Measurements from ENCODE around the gene IRS1.
"Not testable (repeated sequence)": the region's sequence is repeated elsewhere in the genome, so short reads cannot be mapped to it uniquely, and the experiment has no call there.

The IRS1 gene, protein sequence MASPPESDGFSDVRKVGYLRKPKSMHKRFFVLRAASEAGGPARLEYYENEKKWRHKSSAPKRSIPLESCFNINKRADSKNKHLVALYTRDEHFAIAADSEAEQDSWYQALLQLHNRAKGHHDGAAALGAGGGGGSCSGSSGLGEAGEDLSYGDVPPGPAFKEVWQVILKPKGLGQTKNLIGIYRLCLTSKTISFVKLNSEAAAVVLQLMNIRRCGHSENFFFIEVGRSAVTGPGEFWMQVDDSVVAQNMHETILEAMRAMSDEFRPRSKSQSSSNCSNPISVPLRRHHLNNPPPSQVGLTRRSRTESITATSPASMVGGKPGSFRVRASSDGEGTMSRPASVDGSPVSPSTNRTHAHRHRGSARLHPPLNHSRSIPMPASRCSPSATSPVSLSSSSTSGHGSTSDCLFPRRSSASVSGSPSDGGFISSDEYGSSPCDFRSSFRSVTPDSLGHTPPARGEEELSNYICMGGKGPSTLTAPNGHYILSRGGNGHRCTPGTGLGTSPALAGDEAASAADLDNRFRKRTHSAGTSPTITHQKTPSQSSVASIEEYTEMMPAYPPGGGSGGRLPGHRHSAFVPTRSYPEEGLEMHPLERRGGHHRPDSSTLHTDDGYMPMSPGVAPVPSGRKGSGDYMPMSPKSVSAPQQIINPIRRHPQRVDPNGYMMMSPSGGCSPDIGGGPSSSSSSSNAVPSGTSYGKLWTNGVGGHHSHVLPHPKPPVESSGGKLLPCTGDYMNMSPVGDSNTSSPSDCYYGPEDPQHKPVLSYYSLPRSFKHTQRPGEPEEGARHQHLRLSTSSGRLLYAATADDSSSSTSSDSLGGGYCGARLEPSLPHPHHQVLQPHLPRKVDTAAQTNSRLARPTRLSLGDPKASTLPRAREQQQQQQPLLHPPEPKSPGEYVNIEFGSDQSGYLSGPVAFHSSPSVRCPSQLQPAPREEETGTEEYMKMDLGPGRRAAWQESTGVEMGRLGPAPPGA (N-terminal part only)

DNA sequence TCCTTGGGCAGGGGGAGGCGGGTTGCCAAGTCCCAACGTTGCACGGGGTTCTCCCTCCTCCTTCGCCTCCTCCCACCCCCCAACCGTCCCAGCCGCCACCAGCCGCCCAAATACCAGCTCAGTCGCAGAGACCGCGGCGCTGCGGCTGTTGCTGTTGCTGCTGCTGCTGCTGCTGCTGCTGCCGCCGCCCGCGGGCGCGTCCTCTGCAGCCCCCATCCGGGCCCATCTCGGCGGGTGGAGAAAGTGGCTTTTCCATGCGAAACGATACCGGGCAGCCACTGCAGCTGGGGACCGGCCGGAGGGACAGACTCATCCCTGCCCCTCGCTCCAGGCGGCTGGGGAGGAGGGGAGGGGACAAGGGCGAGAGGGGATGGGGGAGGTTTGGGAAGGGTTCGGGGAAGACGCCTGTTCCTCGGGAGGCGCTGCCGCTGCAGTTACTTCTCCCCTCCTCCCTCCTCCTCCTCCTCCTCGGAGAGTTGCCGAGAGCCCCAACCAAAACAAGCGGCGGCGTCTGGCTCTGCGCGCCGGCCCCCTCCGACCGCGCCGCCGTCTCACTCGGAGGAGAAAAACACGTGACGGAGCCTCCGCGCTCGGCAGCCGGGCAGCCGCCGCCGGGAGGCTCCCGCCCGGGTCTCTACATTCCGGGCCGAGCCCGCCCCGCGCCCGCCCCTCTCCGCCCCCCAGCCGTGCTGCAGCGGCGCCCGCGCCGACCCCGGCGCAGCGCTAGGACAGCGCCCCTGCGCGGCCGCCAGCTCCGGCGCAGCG is at the start of gene IRS1:
Gene IRS1, minus strand, starts transcription at position 610 of the 765 bp plus-strand sequence. CDS start 1,082 bp downstream, outside the sequence.
- FAIRE-seq = no peak

DNA sequence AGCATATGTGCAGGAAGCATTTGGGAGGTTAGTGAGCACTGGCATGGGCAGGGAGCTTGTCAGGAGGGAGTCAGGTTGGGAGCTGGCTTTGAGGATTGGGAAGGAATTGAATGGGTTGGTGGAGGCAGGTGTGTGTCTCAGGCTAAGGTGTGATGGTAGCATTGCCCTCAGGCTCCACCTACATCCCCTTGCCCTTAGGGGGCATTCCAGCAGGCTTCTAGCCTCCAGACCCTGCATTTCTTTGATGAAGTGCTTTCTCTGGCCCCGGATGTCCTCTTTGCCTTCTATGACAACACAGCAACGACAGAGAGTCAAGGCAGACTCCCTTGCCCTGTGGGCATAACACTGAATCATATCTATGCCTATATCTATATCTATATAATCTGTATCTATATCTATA is 49.7 kb upstream of the IRS1 start:
- no peak for FAIRE-seq

DNA sequence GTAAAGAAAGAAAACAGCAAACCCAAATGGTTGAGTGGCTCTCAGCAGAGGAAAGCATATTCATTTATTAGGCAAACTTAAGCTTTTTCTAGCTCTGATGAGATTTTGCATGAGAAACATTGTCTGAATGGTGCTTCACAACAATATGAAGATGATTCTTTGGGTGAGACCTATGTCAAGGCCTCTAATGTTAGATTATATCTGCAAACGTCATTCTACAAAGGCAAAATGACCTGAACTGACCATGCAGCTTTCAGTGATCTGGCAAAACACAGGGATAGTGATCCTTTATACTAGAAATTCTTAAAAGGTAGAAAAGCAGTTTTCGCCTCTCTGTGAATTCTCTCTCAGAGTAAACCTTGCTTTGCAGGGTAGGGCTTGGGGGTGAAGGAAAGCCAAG is 47.9 kb upstream of the IRS1 start:
- no peak for FAIRE-seq

DNA sequence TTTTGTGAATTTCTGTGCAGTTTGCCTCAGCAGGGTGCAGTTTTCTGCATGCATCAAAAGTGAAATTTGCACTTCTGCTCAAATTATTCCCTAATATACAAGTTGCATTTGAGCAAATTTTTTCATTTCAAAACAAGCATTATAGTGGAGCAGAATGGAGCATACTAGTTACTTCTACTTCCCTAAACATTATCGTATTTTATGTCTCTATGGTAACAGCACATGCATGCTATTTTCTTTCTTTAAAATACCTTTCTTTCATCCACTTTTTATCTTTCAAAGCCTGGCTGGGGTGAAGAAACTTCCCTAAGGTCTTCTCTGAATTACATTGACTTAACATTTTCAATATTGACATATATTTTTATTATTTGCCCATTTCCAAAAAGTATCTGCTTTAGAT is 47.5 kb upstream of the IRS1 start:
- no peak for FAIRE-seq

DNA sequence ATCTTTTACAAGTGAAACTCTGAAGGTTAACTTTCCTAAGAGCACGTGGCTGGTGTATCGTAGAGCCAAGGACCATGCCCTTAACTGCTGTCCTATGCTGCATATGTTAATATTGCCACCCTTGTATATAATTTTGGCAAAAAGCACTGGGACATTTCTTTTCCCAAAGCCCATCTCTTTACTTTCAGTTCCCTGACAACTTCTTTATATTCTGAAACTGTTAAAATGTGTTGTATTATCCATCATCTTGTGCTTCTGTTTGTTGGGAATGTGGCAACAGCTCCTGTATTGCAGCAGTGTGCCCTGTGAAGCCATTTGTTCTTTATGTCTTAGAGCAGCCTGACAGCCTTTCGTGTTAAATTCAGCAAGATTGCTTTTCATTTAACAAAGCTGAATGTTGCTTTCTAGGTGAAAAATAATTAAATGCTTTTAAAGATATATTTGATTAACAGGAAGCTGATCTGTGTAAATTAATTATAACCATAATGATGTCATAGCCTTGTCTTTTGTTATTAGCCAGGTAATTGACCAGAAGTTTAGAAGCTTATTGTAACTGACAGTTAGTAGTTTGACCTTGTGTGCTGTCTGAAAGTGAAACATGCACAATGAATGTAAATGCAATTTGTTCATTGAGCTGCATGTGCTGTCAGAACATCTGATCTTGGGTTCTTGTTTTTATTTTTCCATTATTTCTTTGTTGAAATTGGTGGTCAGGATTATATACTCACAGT is 45.9 kb upstream of the IRS1 start:
- FAIRE-seq = no peak

DNA sequence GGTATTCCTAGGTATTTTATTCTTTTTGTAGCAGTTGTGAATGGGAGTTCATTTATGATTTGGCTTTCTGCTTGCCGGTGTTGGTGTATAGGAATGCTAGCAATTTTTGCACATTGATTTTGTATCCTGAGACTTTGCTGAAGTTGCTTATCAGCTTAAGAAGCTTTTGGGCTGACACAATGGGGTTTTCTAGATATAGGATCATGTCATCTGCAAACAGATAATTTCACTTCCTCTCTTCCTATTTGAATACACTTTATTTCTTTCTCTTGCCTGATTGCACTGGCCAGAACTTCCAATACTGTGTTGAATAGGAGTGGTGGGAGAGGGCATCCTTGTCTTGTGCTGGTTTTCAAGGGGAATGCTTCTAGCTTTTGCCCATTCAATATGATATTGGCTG is 43.4 kb upstream of the IRS1 start:
- FAIRE-seq = not testable (repeated sequence)

DNA sequence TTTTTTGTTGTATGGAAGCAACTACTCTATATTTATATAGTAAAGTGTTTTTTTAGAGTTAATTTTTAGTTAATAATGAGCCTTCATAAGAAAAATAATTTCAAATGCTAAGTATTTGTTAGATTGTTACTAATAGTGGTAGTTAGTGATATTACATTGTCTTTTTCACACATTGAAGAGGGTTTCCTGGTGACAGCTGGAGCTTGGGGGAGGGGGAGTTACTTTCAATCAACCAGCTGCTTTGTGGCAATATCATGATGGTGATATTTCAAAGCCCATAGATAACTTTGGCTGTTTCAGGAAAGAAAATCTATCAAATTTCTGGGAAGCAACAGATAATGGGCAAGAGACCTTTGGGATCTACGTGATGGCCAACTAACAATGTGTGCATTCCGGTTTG is 40.3 kb upstream of the IRS1 start:
- no peak for FAIRE-seq

DNA sequence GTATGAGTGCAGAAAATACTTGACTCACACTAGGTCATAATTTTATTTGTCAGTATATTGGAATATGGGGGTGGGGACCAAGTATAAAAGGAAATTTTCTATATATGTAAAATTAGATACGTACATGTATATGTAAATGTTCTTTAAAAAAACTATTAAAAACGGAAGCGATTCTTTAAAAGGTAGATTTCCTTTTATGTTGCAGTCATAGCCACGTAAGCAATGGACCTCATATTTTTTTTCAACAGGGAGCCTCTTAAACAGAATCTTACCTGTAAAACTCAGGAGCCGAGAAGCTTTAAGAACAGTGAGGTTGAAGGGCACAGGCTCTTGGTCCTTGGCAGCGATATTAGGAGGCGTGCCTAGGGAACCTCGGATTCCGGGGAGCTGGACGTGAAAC is 39.5 kb upstream of the IRS1 start:
- FAIRE-seq = no peak

DNA sequence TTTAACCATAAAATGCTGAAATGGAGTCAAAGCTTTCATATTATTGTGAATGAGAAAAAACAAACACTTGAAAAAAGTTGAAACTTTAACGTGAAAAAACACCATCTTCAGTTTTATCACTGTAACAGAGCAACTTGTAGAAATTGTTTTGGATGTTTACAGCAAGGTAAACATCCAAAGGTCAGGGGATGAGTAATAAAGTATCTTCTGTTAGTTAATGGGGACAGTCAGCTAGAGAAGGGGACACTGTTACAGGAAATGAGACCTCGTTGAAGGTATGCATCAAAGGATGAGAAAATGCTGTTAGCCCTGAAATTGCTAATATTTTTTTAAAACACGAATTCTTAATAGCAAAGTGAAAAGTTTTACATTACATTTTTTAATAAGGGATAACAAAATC is 39.1 kb upstream of the IRS1 start:
- FAIRE-seq = no peak

DNA sequence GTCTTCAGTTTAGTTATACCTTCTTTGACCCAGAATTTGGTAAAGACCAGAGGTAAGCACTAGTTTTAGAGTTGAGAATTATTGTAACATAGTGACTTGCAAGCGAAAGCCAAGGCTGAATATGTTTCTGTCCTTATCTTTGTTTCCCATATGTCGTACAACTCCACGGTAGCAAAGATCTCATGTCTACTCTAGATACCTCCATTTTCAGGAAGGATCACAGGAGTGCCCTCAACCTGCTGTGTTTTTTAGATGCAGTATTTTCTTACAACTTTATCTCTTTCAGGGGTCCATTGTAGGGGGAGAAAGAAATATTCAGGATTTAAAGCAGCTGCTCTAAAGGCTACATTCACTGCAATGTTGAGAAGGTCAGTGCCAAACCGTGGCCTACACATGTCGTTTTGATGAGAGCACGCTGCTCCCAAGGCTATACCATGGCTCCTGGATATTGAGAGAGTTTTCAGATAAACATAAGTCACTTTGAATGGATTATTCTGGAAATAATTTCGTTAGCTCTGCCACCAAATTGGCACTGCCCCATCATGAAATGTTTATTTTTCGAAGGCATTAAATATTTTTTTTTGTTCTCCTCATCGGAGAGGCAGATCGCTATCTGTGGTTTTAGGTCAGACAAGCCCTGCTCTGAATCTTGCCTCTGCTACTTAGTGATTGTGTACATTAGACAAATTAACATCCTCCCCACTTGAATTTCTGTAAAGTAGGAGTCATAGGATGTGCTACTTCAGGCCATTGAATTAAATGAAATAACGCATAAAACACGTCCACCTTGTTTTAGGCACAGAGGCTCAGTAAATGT is 38.4 kb upstream of the IRS1 start:
- FAIRE-seq = no peak

DNA sequence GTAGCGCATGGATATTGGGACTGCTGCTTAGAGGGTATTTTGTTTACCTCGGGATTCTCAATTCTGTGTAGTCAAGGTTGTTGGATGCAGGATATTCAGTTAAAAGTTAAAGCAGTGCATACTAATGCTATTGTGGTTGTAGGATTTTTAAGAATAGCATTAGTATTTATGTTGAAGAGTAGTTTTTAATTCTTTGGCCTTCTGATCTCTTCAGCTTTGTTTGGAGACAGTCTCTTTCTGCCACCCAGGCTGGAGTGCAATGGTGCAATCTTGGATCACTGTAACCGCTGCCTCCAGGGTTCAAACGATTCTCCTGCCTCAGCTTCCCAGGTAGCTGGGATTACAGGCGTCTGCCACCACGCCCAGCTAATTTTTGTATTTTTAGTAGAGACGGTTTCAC is 37.7 kb upstream of the IRS1 start:
- no peak for FAIRE-seq

DNA sequence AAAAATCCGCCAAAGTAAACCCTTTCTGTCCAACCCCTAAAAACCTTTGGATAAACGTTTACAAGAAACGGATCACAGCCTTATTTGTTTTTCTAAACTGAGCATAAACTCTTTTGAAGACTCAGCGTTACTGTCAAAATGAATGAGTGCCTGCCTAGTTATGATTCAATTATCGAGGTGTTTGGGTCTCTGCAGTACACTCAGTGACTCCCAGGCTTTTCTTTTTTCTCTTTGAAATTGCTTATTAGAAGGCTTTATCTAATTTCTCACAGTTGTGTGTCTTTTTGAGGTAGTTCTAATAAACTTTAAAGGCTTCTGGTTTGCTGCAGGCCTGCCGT is 36.9 kb upstream of the IRS1 start:
- no peak for FAIRE-seq

DNA sequence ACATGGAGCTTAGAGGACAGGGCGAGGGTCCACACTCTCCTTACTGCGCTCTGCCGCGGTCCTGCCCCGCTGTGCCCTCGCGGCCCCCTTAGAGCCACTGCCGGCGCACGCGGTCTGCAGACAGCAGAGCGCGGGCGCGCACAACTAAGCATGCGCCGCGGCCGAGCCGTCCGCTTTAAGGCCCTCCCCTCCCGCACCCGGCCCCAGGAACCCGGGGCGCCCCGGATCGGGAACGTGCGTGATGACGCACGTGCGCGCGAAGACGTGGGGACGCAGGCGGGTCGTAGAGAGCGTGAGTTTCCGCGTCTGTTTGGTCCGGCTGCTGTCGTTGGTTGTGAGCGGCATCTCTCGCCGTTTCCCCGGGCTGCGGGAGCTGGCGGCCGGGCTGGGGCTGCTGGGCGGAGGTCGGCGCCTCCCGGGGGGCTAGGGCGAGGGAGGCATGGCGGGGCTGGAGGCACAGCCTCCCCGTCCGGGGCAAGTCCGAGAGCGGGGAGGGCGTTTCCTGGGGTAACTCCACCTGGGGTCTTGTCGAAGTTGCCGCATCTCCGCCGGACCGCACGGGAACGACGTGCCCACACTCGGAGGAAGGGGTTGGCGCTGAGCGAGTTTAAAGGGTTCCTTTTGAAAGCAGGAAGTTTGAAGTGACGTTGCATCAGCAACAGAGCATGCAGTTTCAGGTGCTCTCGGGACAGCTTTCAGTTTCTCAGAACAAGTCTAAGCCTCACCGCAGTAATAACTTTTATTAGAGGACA is 36.4 kb upstream of the IRS1 start, which contains the start of gene RHBDD1:
Gene RHBDD1, plus strand, starts transcription at position 259 of the 752 bp plus-strand sequence. CDS start 28,640 bp downstream, outside the sequence.
- FAIRE-seq = no peak

DNA sequence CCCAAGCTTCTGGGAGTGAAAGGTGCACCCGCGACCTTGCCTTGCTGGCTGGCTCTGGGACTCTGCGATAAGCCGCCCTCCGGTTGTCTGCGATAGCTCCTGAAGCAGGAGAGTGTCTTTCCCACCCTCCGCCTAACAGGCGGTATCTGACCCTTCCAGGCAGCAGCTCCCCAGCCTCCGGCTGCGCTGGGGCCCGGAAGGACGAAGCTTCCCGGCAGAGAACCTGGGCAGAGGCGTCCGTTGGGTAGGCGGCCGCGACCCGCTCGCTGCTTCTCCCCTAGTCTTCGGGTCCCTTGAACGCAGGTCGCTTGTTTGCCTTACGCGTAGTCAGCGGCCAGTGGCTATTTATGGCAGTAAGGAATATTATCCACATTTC is 35.8 kb upstream of the IRS1 start:
- FAIRE-seq = no peak

DNA sequence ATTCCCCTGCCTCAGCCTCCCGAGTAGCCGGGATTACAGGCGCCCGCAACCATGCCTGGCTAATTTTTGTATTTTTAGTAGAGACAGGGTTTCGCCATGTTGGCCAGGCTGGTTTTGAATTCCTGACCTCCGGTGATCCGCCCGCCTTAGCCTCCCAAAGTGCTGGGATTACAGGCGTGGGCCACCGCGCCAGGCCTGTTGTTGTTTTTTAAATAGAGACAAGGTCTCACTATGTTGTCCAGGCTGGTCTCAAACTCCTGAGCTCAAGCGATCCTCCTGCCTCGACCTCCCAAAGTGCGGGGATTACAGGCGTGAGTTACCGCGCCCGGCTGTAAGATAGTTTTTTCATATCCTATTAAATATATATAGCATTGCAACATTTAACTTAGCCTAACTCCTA is 35.3 kb upstream of the IRS1 start:
- not testable (repeated sequence) for FAIRE-seq

DNA sequence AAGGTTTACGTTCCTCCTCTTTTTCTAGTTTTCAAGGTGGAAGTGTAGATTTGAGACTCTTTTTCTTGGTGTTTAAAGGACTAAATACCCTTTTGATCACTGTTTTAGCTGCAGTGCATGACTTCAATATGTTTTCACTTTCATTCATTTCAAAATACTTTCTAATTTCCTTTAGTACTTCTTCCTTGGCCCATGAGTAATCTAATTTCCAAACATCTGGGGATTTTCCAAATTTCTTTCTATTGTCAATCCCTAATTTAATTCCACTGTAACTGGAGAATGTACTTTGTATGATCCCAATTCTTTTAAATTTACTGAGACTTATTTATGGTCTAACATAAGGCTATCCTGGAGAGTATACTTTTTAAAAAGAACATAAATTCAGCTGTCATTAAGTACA is 32.4 kb upstream of the IRS1 start:
- no peak for FAIRE-seq

DNA sequence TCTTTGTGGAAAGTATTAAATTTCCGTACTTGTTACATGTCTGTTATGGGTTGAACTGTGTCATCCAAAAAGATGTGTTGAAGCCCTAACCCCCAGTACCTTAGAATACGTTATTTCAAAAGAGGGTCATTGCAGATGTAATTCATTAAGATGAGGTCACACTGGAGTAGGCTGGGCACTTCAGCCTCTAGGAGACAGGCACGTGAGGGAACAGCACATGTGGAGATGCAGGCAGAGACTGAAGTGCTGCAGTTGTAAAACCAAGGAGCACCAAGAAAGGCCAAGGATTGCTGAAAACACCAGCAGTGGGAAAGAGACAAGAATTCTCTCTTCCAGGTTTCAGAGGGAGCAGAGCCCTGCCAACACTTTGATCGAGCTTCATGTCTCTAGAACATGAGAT is 31.6 kb upstream of the IRS1 start:
- FAIRE-seq = no peak

DNA sequence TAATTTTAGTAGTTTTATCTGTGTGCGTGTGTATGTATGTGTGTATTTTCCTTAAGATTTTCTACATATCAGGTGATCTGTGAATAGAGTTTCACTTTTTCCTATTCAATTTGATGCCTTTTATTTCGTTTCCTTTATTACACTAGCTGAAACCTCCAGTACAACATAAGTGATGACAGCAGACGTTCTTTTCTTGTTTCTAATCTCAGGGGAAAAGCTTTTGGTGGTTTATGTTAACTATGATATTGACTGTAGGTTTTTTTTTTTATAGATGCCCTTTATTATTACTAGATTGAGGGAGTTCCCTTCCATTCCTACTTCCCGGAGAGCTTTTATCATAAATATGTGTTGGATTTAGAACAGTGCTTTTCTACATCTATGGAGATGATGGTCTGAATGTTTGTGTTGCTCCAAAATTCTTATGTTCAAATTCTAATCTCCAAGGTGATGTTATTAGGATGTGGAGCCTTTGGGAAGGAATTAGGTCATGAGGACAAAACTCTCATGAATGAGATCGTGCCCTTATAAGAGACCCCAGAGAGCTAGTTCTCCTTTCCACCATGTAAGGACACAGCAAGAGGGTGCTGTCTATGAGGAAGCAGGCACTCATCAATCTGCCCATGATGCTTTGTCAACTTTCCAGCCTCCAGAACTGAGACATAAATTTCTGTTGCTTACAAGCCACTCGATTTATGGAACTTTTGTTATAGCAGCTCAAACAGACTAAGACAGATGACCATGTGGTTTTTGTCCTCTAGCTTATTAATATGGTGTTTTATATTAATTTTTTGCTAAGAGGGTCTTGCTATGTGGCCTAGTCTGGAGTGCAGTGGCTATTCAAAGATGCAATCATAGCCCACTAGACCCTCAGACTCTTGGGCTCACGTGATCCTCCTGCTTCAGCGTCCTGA is 30.4 kb upstream of the IRS1 start:
- FAIRE-seq = no peak

DNA sequence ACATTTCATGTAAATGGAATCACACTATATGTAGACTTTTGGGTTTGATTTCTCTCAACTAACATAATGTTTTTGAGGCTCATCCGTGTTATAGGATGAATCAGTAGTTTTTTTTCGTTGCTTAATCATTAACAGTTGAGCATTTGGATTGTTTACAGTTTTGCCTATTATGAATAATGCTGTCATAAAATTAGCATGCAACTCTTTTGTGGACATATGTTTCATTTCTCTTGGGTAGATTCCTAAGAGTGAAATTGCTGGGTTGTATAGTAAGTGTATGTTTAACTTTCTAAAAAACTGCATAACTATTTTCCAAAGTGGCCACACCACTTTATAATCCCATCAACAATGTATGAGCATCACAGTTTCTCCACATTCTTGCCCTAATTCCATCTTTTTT is 28.6 kb upstream of the IRS1 start:
- no peak for FAIRE-seq

DNA sequence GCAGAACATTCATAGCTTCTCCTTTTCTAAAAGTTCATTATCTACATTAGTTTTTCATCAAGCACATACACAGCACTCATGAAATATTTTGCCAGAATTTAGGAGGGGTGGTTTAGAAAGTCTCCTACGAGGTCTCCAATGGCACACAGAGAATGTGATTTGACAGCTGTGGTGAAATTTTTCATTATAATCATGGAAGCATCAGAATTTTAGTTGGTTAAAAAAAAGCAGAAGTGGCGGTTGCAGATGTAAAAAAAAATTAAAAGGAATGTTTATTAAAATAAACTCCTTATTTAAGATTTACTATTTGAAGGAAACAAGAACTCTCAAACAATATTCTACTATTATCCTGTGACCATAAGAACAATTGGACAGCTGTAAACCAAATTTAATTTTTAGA is 25.4 kb upstream of the IRS1 start:
- FAIRE-seq = no peak

Data from colon (tissue), 2 donors.